HepG2 (cell line): ENCODE measurements around the gene ZBTB43. TPM values are rescaled to one million over a fixed set of nuclear protein-coding genes. Genes with fewer than 3 reads are reported as not detected.

Source experiments
- CHD2 ChIP-seq: IDR thresholded peaks from 2 replicates; pipeline ENCODE4 v1.6.1; 2011; ENCODE audit warnings: low read depth, low read length, improper control_type of control experiment
- EP300 ChIP-seq, 3 experiments: sonication (generic) in 1 of 3; formaldehyde crosslinking in 1 of 3; IDR thresholded peaks; 2 replicates each; pipeline versions ENCODE4 v1.5.1 to v1.6.1; 2011 to 2020; ENCODE audit warnings: low read depth in 2 of 3, low read length in 2 of 3, borderline replicate concordance in 1 of 3, improper control_type of control experiment in 1 of 3, mild to moderate bottlenecking in 1 of 3, missing genetic modification reagents in 1 of 3, moderate library complexity in 1 of 3
- GABPA ChIP-seq, 2 experiments: IDR thresholded peaks; 2 replicates each; pipeline ENCODE4 v1.6.1; 2011 to 2016; ENCODE audit warnings: low read depth in 2 of 2, low read length in 1 of 2, missing biosample characterization in 1 of 2, missing genetic modification characterization in 1 of 2
- HCFC1 ChIP-seq: fragments of 150-350 bp; IDR thresholded peaks from 2 replicates; pipeline ENCODE4 v1.6.1; 2014; ENCODE audit warnings: low read depth, low read length
- HNRNPL ChIP-seq: fragments of 200-400 bp; formaldehyde crosslinking; IDR thresholded peaks from 2 replicates; pipeline ENCODE4 v1.6.1; 2017; ENCODE audit warnings: mild to moderate bottlenecking, low read depth, low read length
- KLF9 ChIP-seq: IDR thresholded peaks from 2 replicates; pipeline ENCODE4 v1.6.1; 2016; ENCODE audit warnings: low read depth
- NBN ChIP-seq: fragments of 450-650 bp; conservative IDR thresholded peaks from 2 replicates; pipeline ENCODE4 v1.6.1; 2017
- NCOA5 ChIP-seq: sonication (generic); formaldehyde crosslinking; IDR thresholded peaks from 2 replicates; pipeline ENCODE4 v1.4.0; 2020; ENCODE audit warnings: missing genetic modification reagents
- NFKB2 ChIP-seq: sonication (generic); formaldehyde crosslinking; IDR thresholded peaks from 2 replicates; pipeline ENCODE4 v1.4.0; 2020; ENCODE audit warnings: missing genetic modification reagents, borderline replicate concordance
- PBX3 ChIP-seq: sonication (generic); formaldehyde crosslinking; IDR thresholded peaks from 2 replicates; pipeline ENCODE4 v1.8.1; 2023; ENCODE audit warnings: missing genetic modification reagents, inconsistent platforms, borderline replicate concordance
- PPARG ChIP-seq: conservative IDR thresholded peaks from 2 replicates; pipeline ENCODE4 v1.6.1; 2016; ENCODE audit warnings: missing biosample characterization, missing genetic modification reagents
- REPIN1 ChIP-seq: sonication (generic); formaldehyde crosslinking; IDR thresholded peaks from 2 replicates; pipeline ENCODE4 v1.8.0; 2022; ENCODE audit warnings: missing genetic modification reagents, low read depth, mild to moderate bottlenecking, borderline replicate concordance
- SMARCE1 ChIP-seq: fragments of 450-650 bp; IDR thresholded peaks from 2 replicates; pipeline ENCODE4 v1.6.1; 2017; ENCODE audit warnings: borderline replicate concordance
- SP2 ChIP-seq: sonication (generic); formaldehyde crosslinking; IDR thresholded peaks from 2 replicates; pipeline ENCODE4 v1.5.1; 2020; ENCODE audit warnings: mild to moderate bottlenecking, missing genetic modification reagents
- TBL1XR1 ChIP-seq: fragments of 150-350 bp; IDR thresholded peaks from 2 replicates; pipeline ENCODE4 v1.6.1; 2014; ENCODE audit warnings: borderline replicate concordance, low read length; ENCODE audit not compliant: partially characterized antibody
- TEAD3 ChIP-seq: optimal IDR thresholded peaks from 2 replicates; pipeline ENCODE3; 2016; ENCODE audit warnings: borderline replicate concordance
- ZKSCAN8 ChIP-seq: IDR thresholded peaks from 2 replicates; pipeline ENCODE4 v1.6.1; 2016; ENCODE audit warnings: borderline replicate concordance, missing genetic modification reagents, missing compliant biosample characterization
- ZNF260 ChIP-seq: sonication (generic); formaldehyde crosslinking; IDR thresholded peaks from 2 replicates; pipeline ENCODE4 v1.4.0; 2020; ENCODE audit warnings: missing genetic modification reagents, low read depth, mild to moderate bottlenecking, borderline replicate concordance
- ZNF30 ChIP-seq: sonication (generic); formaldehyde crosslinking; IDR thresholded peaks from 2 replicates; pipeline ENCODE4 v1.5.0; 2020; ENCODE audit warnings: mild to moderate bottlenecking, missing genetic modification reagents
- ZNF367 ChIP-seq: sonication (generic); formaldehyde crosslinking; IDR thresholded peaks from 2 replicates; pipeline ENCODE4 v1.4.0; 2020; ENCODE audit warnings: missing genetic modification reagents, borderline replicate concordance
- ZNF451 ChIP-seq: sonication (generic); formaldehyde crosslinking; IDR thresholded peaks from 2 replicates; pipeline ENCODE4 v1.5.0; 2020; ENCODE audit warnings: mild to moderate bottlenecking, missing genetic modification reagents
- ZNF468 ChIP-seq: sonication (generic); formaldehyde crosslinking; IDR thresholded peaks from 2 replicates; pipeline ENCODE4 v1.8.0; 2022; ENCODE audit warnings: mild to moderate bottlenecking, moderate library complexity, missing genetic modification reagents
- ZNF530 ChIP-seq: sonication (generic); formaldehyde crosslinking; IDR thresholded peaks from 2 replicates; pipeline ENCODE4 v1.5.0; 2020; ENCODE audit warnings: low read depth, mild to moderate bottlenecking, missing genetic modification reagents
- ZNF607 ChIP-seq: sonication (generic); formaldehyde crosslinking; IDR thresholded peaks from 2 replicates; pipeline ENCODE4 v1.5.1; 2020; ENCODE audit warnings: missing genetic modification reagents, mild to moderate bottlenecking, borderline replicate concordance
- ZNF614 ChIP-seq: IDR thresholded peaks from 2 replicates; pipeline ENCODE4 v1.6.1; 2018; ENCODE audit warnings: missing biosample characterization, missing genetic modification reagents, inconsistent platforms, borderline replicate concordance
- polyA plus RNA-seq, 8 experiments: library from polyadenylated mRNA; depleted of rRNA in 3 of 8; stranded (reverse) in 7 of 8; unstranded in 1 of 8; fragments of >200 nt; fragmentation: Illumina TruSeq in 4 of 8; extraction: Trizol in 4 of 8; gene quantifications; 2 replicates each; pipeline versions ENCODE4 v1.2.1 to v1.2.3, GENCODE V29; 2011 to 2016; ENCODE audit warnings: low read depth in 4 of 8, missing spikeins in 1 of 8, mixed read lengths in 1 of 8; ENCODE audit not compliant: insufficient read depth in 1 of 8
- total RNA-seq, 5 experiments: library from RNA; depleted of rRNA; stranded (reverse); fragments of >200 nt; fragmentation: Illumina TruSeq; extraction: Trizol; gene quantifications; 2 replicates each; pipeline ENCODE4 v1.2.3, GENCODE V29; 2016; ENCODE audit warnings: low read depth in 1 of 5
- TF ChIP-seq, protein P1 (sequence below): IDR thresholded peaks from 2 replicates; pipeline ENCODE4 v1.6.1; 2016; ENCODE audit warnings: missing compliant biosample characterization, missing genetic modification reagents, borderline replicate concordance
- TF ChIP-seq, protein P2 (sequence below): sonication (generic); formaldehyde crosslinking; conservative IDR thresholded peaks from 2 replicates; pipeline ENCODE4 v1.8.1; 2023; ENCODE audit warnings: missing genetic modification reagents
- TF ChIP-seq, protein P3 (sequence below): sonication (generic); formaldehyde crosslinking; IDR thresholded peaks from 2 replicates; pipeline ENCODE4 v1.5.1; 2020; ENCODE audit warnings: mild to moderate bottlenecking, missing genetic modification reagents, moderate library complexity

ZBTB43 gene
- total and polyA plus RNA-seq, 2 of the 13 experiments (the other 11 are each of a cell fraction or from before 2014, with no cell fraction given), result 7.1 to 31.4 TPM

- TF ChIP-seq HNRNPL, result no peak
- TF ChIP-seq GABPA (IDR thresholded peaks at IDR 0.05; ENCODE audit: low read depth, low read length), result no peak
- no peak for TF ChIP-seq GABPA (CRISPR knock-in tag; IDR thresholded peaks at IDR 0.05; ENCODE audit: low read depth)
- peak; percentile 83 for TF ChIP-seq ZKSCAN8 (CRISPR knock-in tag)
- TF ChIP-seq TEAD3 (CRISPR knock-in tag), result peak; percentile 43
- no peak for TF ChIP-seq KLF9
- no peak for TF ChIP-seq CHD2
- no peak for TF ChIP-seq SMARCE1
- TF ChIP-seq ZNF468 (CRISPR knock-in tag), result no peak
- TF ChIP-seq, protein P1, sequence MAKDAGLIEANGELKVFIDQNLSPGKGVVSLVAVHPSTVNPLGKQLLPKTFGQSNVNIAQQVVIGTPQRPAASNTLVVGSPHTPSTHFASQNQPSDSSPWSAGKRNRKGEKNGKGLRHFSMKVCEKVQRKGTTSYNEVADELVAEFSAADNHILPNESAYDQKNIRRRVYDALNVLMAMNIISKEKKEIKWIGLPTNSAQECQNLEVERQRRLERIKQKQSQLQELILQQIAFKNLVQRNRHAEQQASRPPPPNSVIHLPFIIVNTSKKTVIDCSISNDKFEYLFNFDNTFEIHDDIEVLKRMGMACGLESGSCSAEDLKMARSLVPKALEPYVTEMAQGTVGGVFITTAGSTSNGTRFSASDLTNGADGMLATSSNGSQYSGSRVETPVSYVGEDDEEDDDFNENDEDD, result no peak
- TF ChIP-seq HCFC1, result no peak
- TF ChIP-seq PBX3 (CRISPR knock-in tag), result no peak
- TF ChIP-seq PPARG (CRISPR knock-in tag), result no peak
- TF ChIP-seq EP300 (IDR thresholded peaks at IDR 0.05; ENCODE audit: low read depth in 2 of 2, low read length in 2 of 2), result peak in 1 of 2 experiments; percentile 73; a peak in 2 of 4 replicates
- TF ChIP-seq EP300 (CRISPR knock-in tag; IDR thresholded peaks at IDR 0.05; ENCODE audit: borderline replicate concordance), result 0 out of 2 replicates have a peak, but pooled peaks have one; percentile 12
- TF ChIP-seq REPIN1 (CRISPR knock-in tag), result no peak
- TF ChIP-seq ZNF530 (CRISPR knock-in tag), result no peak
- TF ChIP-seq, protein P2, sequence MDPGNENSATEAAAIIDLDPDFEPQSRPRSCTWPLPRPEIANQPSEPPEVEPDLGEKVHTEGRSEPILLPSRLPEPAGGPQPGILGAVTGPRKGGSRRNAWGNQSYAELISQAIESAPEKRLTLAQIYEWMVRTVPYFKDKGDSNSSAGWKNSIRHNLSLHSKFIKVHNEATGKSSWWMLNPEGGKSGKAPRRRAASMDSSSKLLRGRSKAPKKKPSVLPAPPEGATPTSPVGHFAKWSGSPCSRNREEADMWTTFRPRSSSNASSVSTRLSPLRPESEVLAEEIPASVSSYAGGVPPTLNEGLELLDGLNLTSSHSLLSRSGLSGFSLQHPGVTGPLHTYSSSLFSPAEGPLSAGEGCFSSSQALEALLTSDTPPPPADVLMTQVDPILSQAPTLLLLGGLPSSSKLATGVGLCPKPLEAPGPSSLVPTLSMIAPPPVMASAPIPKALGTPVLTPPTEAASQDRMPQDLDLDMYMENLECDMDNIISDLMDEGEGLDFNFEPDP (CRISPR knock-in tag), result no peak
- TF ChIP-seq TBL1XR1, result no peak
- TF ChIP-seq ZNF451 (CRISPR knock-in tag), result no peak
- TF ChIP-seq, protein P3, sequence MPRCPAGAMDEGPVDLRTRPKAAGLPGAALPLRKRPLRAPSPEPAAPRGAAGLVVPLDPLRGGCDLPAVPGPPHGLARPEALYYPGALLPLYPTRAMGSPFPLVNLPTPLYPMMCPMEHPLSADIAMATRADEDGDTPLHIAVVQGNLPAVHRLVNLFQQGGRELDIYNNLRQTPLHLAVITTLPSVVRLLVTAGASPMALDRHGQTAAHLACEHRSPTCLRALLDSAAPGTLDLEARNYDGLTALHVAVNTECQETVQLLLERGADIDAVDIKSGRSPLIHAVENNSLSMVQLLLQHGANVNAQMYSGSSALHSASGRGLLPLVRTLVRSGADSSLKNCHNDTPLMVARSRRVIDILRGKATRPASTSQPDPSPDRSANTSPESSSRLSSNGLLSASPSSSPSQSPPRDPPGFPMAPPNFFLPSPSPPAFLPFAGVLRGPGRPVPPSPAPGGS (CRISPR knock-in tag), result no peak
- TF ChIP-seq NCOA5 (CRISPR knock-in tag), result no peak
- no peak for TF ChIP-seq ZNF367 (CRISPR knock-in tag)
- TF ChIP-seq NBN, result no peak
- TF ChIP-seq ZNF260 (CRISPR knock-in tag), result no peak
- TF ChIP-seq ZNF614 (CRISPR knock-in tag), result 0 out of 2 replicates have a peak, but pooled peaks have one; percentile 55
- TF ChIP-seq ZNF30 (CRISPR knock-in tag), result no peak
- TF ChIP-seq SP2 (CRISPR knock-in tag), result no peak
- TF ChIP-seq NFKB2 (CRISPR knock-in tag), result no peak
- TF ChIP-seq ZNF607 (CRISPR knock-in tag), result no peak
Measured at GRCh38 chr9:126809068-126809467, 4.2 kb downstream of the ZBTB43 start (continued).
